IMR-90 (cell line): ENCODE data around the gene MUC5AC. TPM values are rescaled to one million over a fixed set of nuclear protein-coding genes. Genes with fewer than 3 reads are reported as not detected.

Experiments used
- ATAC-seq: fragments of 200-7000 bp; cut with Tn5 transposase; 2 replicates; pipeline ENCODE4 v1.9.1; 2020; ENCODE audit warnings: low read depth, mild to moderate bottlenecking, moderate library complexity
- BruUV-seq: library from RNA; stranded (reverse); fragments of 400-500 nt; replicated peaks from 2 replicates; lab custom pipeline; 2021; lab: Mats Ljungman, UMichigan
- CTCF ChIA-PET: fragments of 300-600 bp; formaldehyde crosslinking; extraction: SDS; loops from one replicate; lab custom pipeline; 2021; ENCODE audit warnings: antibody characterized with exemption; lab: Yijun Ruan, JAX
- POLR2A ChIA-PET: fragments of 300-600 bp; sonication (Branson Sonifier 250); formaldehyde crosslinking; loops from one replicate; lab custom pipeline; 2022; ENCODE audit warnings: antibody characterized with exemption; ENCODE audit not compliant: unreplicated experiment; lab: Charles Lee
- DNase-seq: peaks from one replicate; pipeline ENCODE4 v3.0.0; 2013
- H2AFZ ChIP-seq: replicated peaks from 2 replicates; pipeline ENCODE3; 2013; ENCODE audit warnings: low read length, mild to moderate bottlenecking; ENCODE audit not compliant: poor library complexity
- H2AK5ac ChIP-seq: 2 replicates; pipeline ENCODE4 v1.6.1; 2013; ENCODE audit warnings: low read depth, low read length, inconsistent platforms
- H2AK9ac ChIP-seq: replicated peaks from 2 replicates; pipeline ENCODE3; 2013; ENCODE audit warnings: mild to moderate bottlenecking, low read depth, low read length, moderate library complexity; ENCODE audit not compliant: poor library complexity
- H2BK120ac ChIP-seq: 2 replicates; pipeline ENCODE4 v1.6.1; 2013; ENCODE audit warnings: low read depth, low read length, inconsistent platforms
- H2BK15ac ChIP-seq: 3 replicates; pipeline ENCODE4 v1.6.1; 2013; ENCODE audit warnings: low read depth, low read length, inconsistent platforms
- H2BK20ac ChIP-seq: 2 replicates; pipeline ENCODE4 v1.6.1; 2013; ENCODE audit warnings: low read depth, mild to moderate bottlenecking, inconsistent platforms, low read length, moderate library complexity
- H2BK5ac ChIP-seq: 2 replicates; pipeline ENCODE4 v1.6.1; 2013; ENCODE audit warnings: mild to moderate bottlenecking, low read depth, low read length, inconsistent platforms; ENCODE audit not compliant: poor library complexity, severe bottlenecking
- H3K14ac ChIP-seq: replicated peaks from 2 replicates; pipeline ENCODE4 v1.6.1; 2013; ENCODE audit warnings: low read depth, low read length, inconsistent platforms
- H3K18ac ChIP-seq: 2 replicates; pipeline ENCODE4 v1.6.1; 2013; ENCODE audit warnings: low read depth, low read length, control low read depth
- H3K23ac ChIP-seq: 2 replicates; pipeline ENCODE4 v1.6.1; 2013; ENCODE audit warnings: low read depth, low read length, inconsistent platforms
- H3K27ac ChIP-seq: 2 replicates; pipeline ENCODE4 v1.5.1; 2013; ENCODE audit warnings: mild to moderate bottlenecking, control low read depth, low read length; ENCODE audit not compliant: insufficient read depth
- H3K27me3 ChIP-seq: 2 replicates; pipeline ENCODE4 v1.6.1; 2013; ENCODE audit warnings: low read length; ENCODE audit not compliant: control insufficient read depth, insufficient read depth
- H3K36me3 ChIP-seq: 2 replicates; pipeline ENCODE4 v1.6.1; 2013; ENCODE audit warnings: low read length, mixed read lengths; ENCODE audit not compliant: control insufficient read depth, insufficient read depth
- H3K4ac ChIP-seq: 2 replicates; pipeline ENCODE4 v1.6.1; 2013; ENCODE audit warnings: low read depth, low read length, inconsistent platforms
- H3K4me1 ChIP-seq: 2 replicates; pipeline ENCODE4 v1.6.1; 2013; ENCODE audit warnings: low read length, mixed read lengths; ENCODE audit not compliant: control insufficient read depth, insufficient read depth
- H3K4me2 ChIP-seq: 2 replicates; pipeline ENCODE4 v1.6.1; 2013; ENCODE audit warnings: low read depth, mild to moderate bottlenecking, control low read depth, low read length, moderate library complexity
- H3K4me3 ChIP-seq: 2 replicates; pipeline ENCODE4 v1.5.1; 2013; ENCODE audit warnings: low read depth, mild to moderate bottlenecking, control low read depth, low read length, moderate library complexity; ENCODE audit not compliant: insufficient read depth
- H3K56ac ChIP-seq: 2 replicates; pipeline ENCODE4 v1.6.1; 2013; ENCODE audit warnings: low read length, inconsistent platforms; ENCODE audit not compliant: insufficient read depth; ENCODE audit errors: extremely low read depth
- H3K79me1 ChIP-seq, 2 experiments: 2 replicates each; pipeline ENCODE4 v1.6.1; 2013; ENCODE audit warnings: low read length in 2 of 2, inconsistent platforms in 1 of 2, low read depth in 1 of 2
- H3K9ac ChIP-seq: 2 replicates; pipeline ENCODE4 v1.6.1; 2013; ENCODE audit warnings: low read depth, low read length, control low read depth
- H3K9me1 ChIP-seq: 2 replicates; pipeline ENCODE4 v1.6.1; 2013; ENCODE audit warnings: low read length, inconsistent platforms; ENCODE audit not compliant: insufficient read depth
- H3K9me3 ChIP-seq: 2 replicates; pipeline ENCODE4 v1.6.1; 2013; ENCODE audit warnings: low read length; ENCODE audit not compliant: control insufficient read depth, insufficient read depth
- H4K20me1 ChIP-seq: 2 replicates; pipeline ENCODE4 v1.6.1; 2013; ENCODE audit warnings: low read length, inconsistent platforms; ENCODE audit not compliant: insufficient read depth
- H4K5ac ChIP-seq: 2 replicates; pipeline ENCODE4 v1.6.1; 2013; ENCODE audit warnings: mild to moderate bottlenecking, low read depth, low read length, control low read depth
- H4K8ac ChIP-seq, 2 experiments: 2 replicates each; pipeline ENCODE4 v1.6.1; 2013; ENCODE audit warnings: low read depth in 2 of 2, low read length in 2 of 2, control low read depth in 1 of 2, inconsistent platforms in 1 of 2
- H4K91ac ChIP-seq: 2 replicates; pipeline ENCODE4 v1.6.1; 2013; ENCODE audit warnings: low read depth, low read length, inconsistent platforms; ENCODE audit not compliant: insufficient read depth
- MXI1 ChIP-seq: IDR thresholded peaks from 2 replicates; pipeline ENCODE4 v1.6.1; 2012; ENCODE audit warnings: low read depth, mild to moderate bottlenecking, low read length, moderate library complexity, borderline replicate concordance
- WGBS, 2 experiments: methylation state at CpG; one replicate each; pipeline versions ENCODE4 v1.1.5 to v1.1.7; 2013; ENCODE audit warnings: missing lambda C conversion rate in 2 of 2; ENCODE audit not compliant: insufficient read length in 1 of 2; ENCODE audit errors: extremely low coverage in 2 of 2; 5-methylcytosine and 5-hydroxymethylcytosine counted together
- dilution Hi-C: fragments of 300-500 bp; cut with HindIII; formaldehyde crosslinking; loops from one replicate; pipeline ENCODE4 v1.14.3; 2018; ENCODE audit warnings: low sequenced_read_pairs; ENCODE audit not compliant: unreplicated experiment
- in situ Hi-C: fragments of 300-500 bp; cut with MboI; formaldehyde crosslinking; loops from 3 replicates; pipeline ENCODE4 v1.14.3; 2019; ENCODE audit warnings: low sequenced_read_pairs, inconsistent platforms, mixed read lengths
- intact Hi-C: fragments of 100-400 bp; cut with micrococcal nuclease; formaldehyde crosslinking; loops from 2 replicates; pipeline ENCODE4 v1.10.0; 2022
- polyA plus RNA-seq, 3 experiments: library from polyadenylated mRNA; depleted of rRNA; stranded (reverse); fragments of >200 nt; gene quantifications; 2 replicates each; pipeline ENCODE4 v1.2.3, GENCODE V29; 2012; ENCODE audit warnings: low replicate concordance in 1 of 3
- total RNA-seq: library from RNA; depleted of rRNA; stranded (reverse); fragments of >200 nt; gene quantifications from 2 replicates; pipeline ENCODE4 v1.2.3, GENCODE V29; 2012

The MUC5AC gene
- total and polyA plus RNA-seq, 2 of the 4 experiments (the other 2 are of a cell fraction) = 0.02 TPM; not detected in 1

GRCh38 chr11:1235901-1236315 lies 78.2 kb downstream of the MUC5AC start:
- Histone ChIP-seq H2AK5ac (no peak overlapping the region), H2BK120ac (no peak overlapping the region), H3K14ac (no peak overlapping the region), H3K9me3 (peaks cover 6% of the 10 kb centered on the region; the same call in 1 of the 2 replicates), H4K91ac (no peak overlapping the region), H3K4ac (no peak overlapping the region), H3K27me3 (no peaks in the 10 kb centered on the region; the same call in 1 of the 2 replicates), H3K4me1 (no peaks in the 10 kb centered on the region), H3K23ac (no peak overlapping the region), H3K36me3 (no peaks in the 10 kb centered on the region), H2AFZ (no peak overlapping the region), H3K18ac (no peak overlapping the region), H2AK9ac (no peak overlapping the region), H2BK5ac (no peak overlapping the region), H3K4me2 (no peak overlapping the region), H2BK20ac (no peak overlapping the region), H4K5ac (no peak overlapping the region), H4K8ac (no peak overlapping the region), H3K9me1 (no peaks in the 10 kb centered on the region), H3K9ac (no peak overlapping the region), H3K56ac (no peak overlapping the region), H4K20me1 (no peaks in the 10 kb centered on the region; the same call in 1 of the 2 replicates), H3K27ac (no peak overlapping the region), H3K4me3 (no peak overlapping the region), H3K79me1 (no peaks in the 10 kb centered on the region), H2BK15ac (no peak overlapping the region)
- no peak for TF ChIP-seq MXI1
- in situ Hi-C loops (no loop called here), dilution Hi-C loops (no loop called here), intact Hi-C loops (no loop called here)
- 77% methylated on average over 7 of the region's 16 CpGs; no CpG with 5 or more reads in 1 of the 2 experiments for WGBS, 2 experiments
- CTCF ChIA-PET = no interaction called here
- DNase-seq (no peak), ATAC-seq (no peak)
- no TSS peak for BruUV-seq
- POLR2A ChIA-PET = no interaction called here
